C4-2B (cell line): ENCODE data around the gene DCTN3.

Source experiments
- H3K27ac ChIP-seq: fragments of 450-650 bp; 2 replicates; pipeline ENCODE4 v1.5.1; 2017
- ZFX ChIP-seq: fragments of 450-650 bp; IDR thresholded peaks from 2 replicates; pipeline ENCODE4 v1.6.1; 2017
- TF ChIP-seq, protein P1 (sequence below): fragments of 450-650 bp; conservative IDR thresholded peaks from 2 replicates; pipeline ENCODE4 v1.5.1; 2017; ENCODE audit warnings: mild to moderate bottlenecking

The DCTN3 gene

GRCh38 chr9:34628656-34629490, 8.6 kb upstream of the DCTN3 start, which contains the start of gene ARID3C:
ARID3C (minus strand) TSS chr9:34629066; CDS start chr9:34628014, 1,052 bp downstream.
- no peak within 1 kb of the TSS for H3K27ac ChIP-seq

DNA sequence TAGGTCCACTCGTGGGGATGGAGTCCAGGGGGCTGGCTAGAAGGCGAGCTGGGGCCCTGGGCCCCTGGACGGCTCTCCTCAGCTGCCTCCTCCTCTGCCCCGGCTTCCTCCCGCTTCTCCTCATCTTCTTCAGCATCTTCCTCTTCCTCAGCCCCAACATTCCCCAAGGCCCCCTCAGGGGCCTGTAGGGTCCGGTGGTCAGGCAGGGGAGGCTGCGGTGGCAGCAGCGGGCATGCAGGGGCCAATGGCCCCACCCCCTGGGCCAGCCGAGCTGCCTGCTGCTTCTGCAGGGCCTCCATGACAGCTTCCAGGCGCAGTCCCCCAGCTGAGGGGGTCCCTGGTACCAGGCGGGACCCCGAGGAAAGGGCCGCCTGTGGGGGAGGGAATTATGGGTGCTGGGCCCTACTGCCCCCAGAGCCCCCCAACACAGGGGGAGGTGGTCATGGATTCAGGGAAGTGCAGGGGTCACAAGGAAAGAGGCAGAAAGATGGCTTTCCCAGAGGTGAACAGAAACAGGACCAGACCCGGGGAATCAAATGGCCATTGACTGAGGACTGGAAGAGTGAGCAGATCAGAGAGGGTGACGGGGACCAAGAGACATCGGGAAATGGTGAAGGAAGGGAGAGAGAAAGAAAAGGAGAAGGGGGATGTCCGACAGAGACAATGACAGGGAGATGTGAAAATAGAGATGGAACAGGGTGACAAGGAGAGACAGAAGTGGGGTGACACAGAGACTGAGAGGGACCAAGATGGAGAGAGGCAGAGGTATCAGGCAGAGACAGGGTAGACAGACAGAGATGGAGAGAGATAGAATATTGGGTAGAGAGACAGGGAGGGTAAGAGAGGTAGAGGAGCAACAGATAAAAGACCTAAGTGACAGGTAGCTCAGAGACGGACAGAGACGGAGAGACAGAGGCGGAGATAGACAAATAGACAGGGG, 7.7 kb upstream of the DCTN3 start:
- H3K27ac ChIP-seq: no peak overlapping the region
- no peak for TF ChIP-seq ZFX
- TF ChIP-seq, protein P1, sequence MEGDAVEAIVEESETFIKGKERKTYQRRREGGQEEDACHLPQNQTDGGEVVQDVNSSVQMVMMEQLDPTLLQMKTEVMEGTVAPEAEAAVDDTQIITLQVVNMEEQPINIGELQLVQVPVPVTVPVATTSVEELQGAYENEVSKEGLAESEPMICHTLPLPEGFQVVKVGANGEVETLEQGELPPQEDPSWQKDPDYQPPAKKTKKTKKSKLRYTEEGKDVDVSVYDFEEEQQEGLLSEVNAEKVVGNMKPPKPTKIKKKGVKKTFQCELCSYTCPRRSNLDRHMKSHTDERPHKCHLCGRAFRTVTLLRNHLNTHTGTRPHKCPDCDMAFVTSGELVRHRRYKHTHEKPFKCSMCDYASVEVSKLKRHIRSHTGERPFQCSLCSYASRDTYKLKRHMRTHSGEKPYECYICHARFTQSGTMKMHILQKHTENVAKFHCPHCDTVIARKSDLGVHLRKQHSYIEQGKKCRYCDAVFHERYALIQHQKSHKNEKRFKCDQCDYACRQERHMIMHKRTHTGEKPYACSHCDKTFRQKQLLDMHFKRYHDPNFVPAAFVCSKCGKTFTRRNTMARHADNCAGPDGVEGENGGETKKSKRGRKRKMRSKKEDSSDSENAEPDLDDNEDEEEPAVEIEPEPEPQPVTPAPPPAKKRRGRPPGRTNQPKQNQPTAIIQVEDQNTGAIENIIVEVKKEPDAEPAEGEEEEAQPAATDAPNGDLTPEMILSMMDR: no peak

More at GRCh38 chr9:34628656-34629490, 8.6 kb upstream of the DCTN3 start, which contains the start of gene ARID3C:
- TF ChIP-seq ZFX: no peak
- TF ChIP-seq, protein P1: no peak

- TF ChIP-seq, protein P1: no peak
- no peak for TF ChIP-seq ZFX
- no peak overlapping the region for H3K27ac ChIP-seq
Measured at GRCh38 chr9:34625186-34625486, 4.8 kb upstream of the DCTN3 start.

DNA sequence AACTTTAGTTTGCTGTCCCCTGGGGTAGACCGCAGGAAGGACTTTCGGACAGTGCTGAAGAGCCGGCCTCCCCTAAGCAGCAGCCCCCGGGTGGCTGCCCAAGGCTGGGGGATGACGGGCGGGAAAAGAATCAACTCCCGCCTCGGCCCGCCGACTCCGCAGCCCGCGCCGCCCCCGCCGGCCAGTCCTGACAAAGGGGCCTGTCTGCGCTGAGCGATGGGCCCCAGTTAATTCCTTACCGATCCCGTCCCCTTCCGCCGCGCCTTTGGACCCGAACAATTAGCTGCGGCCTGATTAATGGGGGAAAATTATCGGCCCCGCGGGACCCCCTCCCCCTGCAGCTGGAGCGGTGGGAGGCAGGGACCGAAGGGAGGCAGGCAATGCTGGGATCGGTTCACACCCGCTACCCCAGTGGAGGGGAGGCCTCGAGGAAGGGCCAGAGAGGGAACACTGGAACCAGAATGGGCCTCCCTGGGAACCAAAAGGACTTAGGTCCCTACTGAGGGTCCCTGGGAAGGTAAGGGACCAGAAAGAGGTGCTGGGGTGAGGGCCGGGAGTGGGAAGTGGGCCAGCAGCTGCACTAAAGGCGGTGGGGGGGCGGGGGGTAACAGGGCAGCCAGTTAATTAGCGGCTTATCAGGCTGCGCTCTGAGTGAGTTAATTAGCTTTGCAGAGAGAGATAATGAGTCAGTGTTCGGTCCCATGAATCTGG, 4.3 kb upstream of the DCTN3 start:
- no peak for TF ChIP-seq ZFX
- TF ChIP-seq, protein P1: no peak
- no peak overlapping the region for H3K27ac ChIP-seq

- TF ChIP-seq, protein P1: no peak
- no peak for TF ChIP-seq ZFX
- H3K27ac ChIP-seq: no peak overlapping the region
Measured at GRCh38 chr9:34623374-34624235, 3.3 kb upstream of the DCTN3 start.

- TF ChIP-seq ZFX: no peak
- TF ChIP-seq, protein P1: no peak
- H3K27ac ChIP-seq: no peak overlapping the region
Measured at GRCh38 chr9:34615132-34615531, 5.2 kb downstream of the DCTN3 start.
